NAMALWA (cell line): ENCODE results near the gene KRT83.

ENCODE experiments used
- DNase-seq: peaks from one replicate; pipeline ENCODE4 v3.0.0-alpha.2; 2015; ENCODE audit warnings: low spot score

The KRT83 gene

DNA sequence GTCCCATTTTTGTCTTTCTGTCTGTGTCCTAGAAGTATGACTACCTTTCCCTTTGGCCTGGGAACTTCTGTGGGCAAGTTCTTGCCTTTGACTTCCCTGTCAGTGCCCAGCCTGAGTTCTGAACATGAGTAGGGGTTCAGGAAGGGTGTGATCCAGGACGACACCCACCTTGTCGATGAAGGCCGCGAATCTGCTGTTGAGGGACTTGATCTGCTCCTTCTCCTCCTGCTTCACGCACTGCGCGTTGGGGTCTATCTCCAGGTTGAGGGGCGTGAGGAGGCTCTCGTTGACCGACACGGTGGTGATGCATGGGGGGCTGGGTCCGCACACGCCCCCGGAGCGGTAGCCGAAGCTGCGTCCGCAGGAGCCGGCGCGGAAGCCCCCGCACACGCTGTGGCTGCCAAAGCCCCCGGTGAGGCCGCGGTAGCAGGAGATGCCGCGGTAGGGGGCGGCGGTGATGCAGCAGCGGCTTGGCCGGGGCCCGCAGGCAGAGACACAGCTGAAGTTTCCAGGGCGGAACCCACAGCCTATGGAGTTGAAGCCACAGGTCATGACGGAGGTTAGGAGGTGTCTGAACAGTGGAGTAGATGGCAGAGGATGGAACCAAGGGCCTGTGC, at the start of gene KRT83:
Gene KRT83 (minus strand): TSS at position 615 of the 617 bp plus-strand sequence. CDS start 63 bp downstream, at position 552.
- DNase-seq, result no peak

GRCh38 chr12:52369809-52370208, 48.6 kb upstream of the KRT83 start:
- DNase-seq, result no peak

GRCh38 chr12:52369211-52369610, 48.0 kb upstream of the KRT83 start:
- no peak for DNase-seq

GRCh38 chr12:52368508-52368907, 47.3 kb upstream of the KRT83 start:
- DNase-seq, result no peak

DNA sequence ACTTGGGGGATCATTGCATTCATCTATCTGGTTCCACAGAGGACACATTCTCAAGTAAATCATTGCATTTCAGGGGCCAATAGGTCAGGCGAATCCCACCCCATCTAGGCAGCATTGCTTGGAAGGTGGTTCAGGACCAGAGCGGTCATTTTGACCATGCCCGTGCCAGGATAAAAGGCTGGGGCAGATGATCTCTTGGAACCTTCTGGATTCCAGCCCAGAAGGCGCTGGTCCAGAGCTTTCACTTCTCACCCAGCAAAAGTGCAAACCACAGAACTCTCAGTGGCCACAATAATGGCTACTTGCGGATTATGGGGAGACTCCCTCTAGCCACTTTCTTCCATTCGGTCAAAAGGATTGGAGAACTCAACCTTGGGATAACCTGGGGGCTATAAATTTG, 46.7 kb upstream of the KRT83 start:
- no peak for DNase-seq

- no peak for DNase-seq
Observed at GRCh38 chr12:52366738-52367485, 45.7 kb upstream of the KRT83 start, which contains the start of gene KRT85. KRT85 (minus strand) TSS chr12:52367481; CDS start chr12:52367405, 76 bp downstream.

GRCh38 chr12:52364901-52365489, 43.8 kb upstream of the KRT83 start:
- no peak for DNase-seq

- no peak for DNase-seq
Observed at GRCh38 chr12:52364061-52364460, 42.9 kb upstream of the KRT83 start.

- DNase-seq, result no peak
Observed at GRCh38 chr12:52363111-52363679, 42.0 kb upstream of the KRT83 start.

GRCh38 chr12:52362118-52362726, 41.0 kb upstream of the KRT83 start:
- peak; percentile 26 for DNase-seq

- DNase-seq, result no peak
Observed at GRCh38 chr12:52361553-52361952, 40.4 kb upstream of the KRT83 start.

GRCh38 chr12:52360663-52361271, 39.6 kb upstream of the KRT83 start:
- no peak for DNase-seq

GRCh38 chr12:52360106-52360662, 39.0 kb upstream of the KRT83 start:
- DNase-seq, result no peak

GRCh38 chr12:52359621-52360061, 38.4 kb upstream of the KRT83 start:
- no peak for DNase-seq

- peak; percentile 79 for DNase-seq
Observed at GRCh38 chr12:52358575-52359350, 37.6 kb upstream of the KRT83 start.

DNA sequence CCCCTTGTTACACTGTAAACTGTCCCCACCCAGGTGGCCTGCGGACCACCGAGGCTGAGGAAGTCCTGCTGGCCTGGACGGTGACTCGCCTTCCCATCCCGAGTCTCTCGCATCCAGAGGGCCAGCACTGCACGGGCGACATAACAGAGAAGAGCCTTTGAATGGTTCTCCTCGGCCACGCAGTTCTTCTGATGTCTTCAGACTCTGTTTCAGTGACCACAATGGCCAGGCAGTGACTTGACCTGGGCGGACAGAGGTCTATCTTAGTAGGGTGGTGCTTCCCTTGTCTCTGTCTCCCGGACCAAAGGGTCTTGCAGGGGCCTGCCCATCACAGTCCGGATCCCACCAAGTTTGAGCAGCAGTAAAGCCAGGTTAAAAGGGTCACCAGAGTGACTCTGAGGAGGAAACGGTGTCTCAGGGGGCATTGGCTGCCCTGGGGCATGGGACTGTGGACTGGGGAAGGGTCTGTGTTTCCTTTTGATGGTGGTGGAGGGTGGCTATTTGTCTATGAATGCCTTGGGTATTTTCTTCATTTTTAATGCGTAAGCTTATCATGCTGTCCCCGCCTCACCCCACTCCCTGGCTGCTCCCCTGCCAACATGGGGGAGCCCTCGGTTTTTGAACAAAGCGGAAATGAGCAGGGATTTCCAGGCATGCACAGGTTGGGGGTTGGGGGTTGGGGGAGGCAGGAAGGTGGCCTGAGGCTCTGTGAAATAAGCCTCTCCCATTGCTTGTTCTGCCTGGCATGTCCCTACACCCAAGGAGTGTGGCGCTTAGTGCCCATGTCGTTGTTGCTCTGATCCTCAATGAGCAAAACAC, 35.8 kb upstream of the KRT83 start:
- no peak for DNase-seq

DNA sequence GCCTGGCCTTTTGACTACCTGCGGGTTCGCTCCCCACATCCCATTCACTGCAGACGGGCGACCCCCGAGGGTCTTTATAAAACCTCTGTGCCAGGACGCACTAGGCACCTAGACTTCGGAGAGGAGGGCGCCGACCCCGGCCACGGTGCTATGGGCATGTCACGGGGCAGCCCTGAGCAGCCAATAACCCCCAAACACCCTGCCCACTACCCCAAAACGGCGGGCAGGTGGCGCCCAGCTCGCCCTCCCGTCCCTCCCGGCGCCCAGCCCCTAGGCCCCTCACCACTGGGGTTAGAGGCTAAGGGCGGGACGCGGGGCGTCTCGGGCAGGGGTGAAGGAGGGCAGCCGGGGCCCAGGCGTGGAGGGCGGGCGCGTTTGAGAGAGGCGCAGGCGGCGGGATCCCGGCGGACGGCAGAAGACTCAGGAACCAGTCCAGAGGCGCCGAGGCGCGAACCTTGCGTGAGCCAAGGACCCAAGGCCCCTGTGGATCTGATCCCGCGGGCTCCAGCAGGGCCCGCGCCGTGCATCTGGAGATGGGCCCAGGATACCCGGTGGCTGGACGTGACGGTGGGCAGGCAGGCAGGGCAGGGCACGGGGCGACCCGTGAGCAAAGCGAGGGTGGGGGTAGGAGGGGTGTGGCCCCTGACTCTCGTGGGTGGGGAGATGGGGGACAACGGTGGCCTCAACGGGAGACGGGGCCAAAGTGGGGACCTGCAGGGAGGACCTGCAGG, 35.0 kb upstream of the KRT83 start:
- no peak for DNase-seq

- no peak for DNase-seq
Observed at GRCh38 chr12:52355176-52355575, 34.0 kb upstream of the KRT83 start.

GRCh38 chr12:52354200-52354599, 33.0 kb upstream of the KRT83 start:
- no peak for DNase-seq
